ENCODE results near the gene PIN1. TPM values are rescaled to one million over a fixed set of nuclear protein-coding genes. Genes with fewer than 3 reads are reported as not detected.

Gene PIN1
- total and polyA plus RNA-seq, 9 donors, result 6.3 to 94.2 (median 61.0) TPM

- H3K9me3 ChIP-seq, result no peaks in the 10 kb centered on the region
- H3K4me3 ChIP-seq, result no peak overlapping the region
- no peaks in the 10 kb centered on the region for H3K27me3 ChIP-seq
- DNase-seq, result no peak
- TF ChIP-seq POLR2A (IDR thresholded peaks at IDR 0.05), result no peak
- TF ChIP-seq EP300 (IDR thresholded peaks at IDR 0.05), result no peak
- TF ChIP-seq CTCF (IDR thresholded peaks at IDR 0.05), result no peak
- no peak overlapping the region for H3K27ac ChIP-seq
- WGBS, 3 donors, result 61 to 83% (median 78%) methylated on average over 6 of the region's 6 CpGs
- intact Hi-C loops (cut with DNase I), result no loop called here
- no peaks in the 10 kb centered on the region for H3K36me3 ChIP-seq
- H3K4me1 ChIP-seq (ENCODE audit: insufficient read depth), result no peaks in the 10 kb centered on the region
Observed at GRCh38 chr19:9891609-9892373, 56.7 kb downstream of the PIN1 start.

Small RNA genes lying within 50 kb of the gene (small RNA-seq; reads per million reads assigned to genes)
- gene RF00156, result not detected

Other genes starting within 250 kb of the PIN1 start
- 10 to 100 TPM; 30.9 to 48.3 (median 39.5) TPM for gene ZNF561, start 214.1 kb upstream of the PIN1 start, total RNA-seq
- gene ZNF561, start 214.1 kb upstream of the PIN1 start, polyA plus RNA-seq, result 10 to 100 TPM; 27.1 to 38.5 TPM
- gene ZNF562, start 160.2 kb upstream of the PIN1 start, total RNA-seq, result 10 to 100 TPM; 26.0 to 54.6 (median 36.2) TPM
- gene ZNF562, start 160.2 kb upstream of the PIN1 start, polyA plus RNA-seq, result 10 to 100 TPM in 1 of 2 donors, 1 to 10 TPM in 1; 8.1 to 12.2 TPM
- gene ZNF846, start 66.6 kb upstream of the PIN1 start, total RNA-seq, result 10 to 100 TPM; 12.6 to 31.0 (median 21.0) TPM
- 10 to 100 TPM; 10.6 to 20.3 TPM for gene ZNF846, start 66.6 kb upstream of the PIN1 start, polyA plus RNA-seq
- gene FBXL12, start 16.2 kb upstream of the PIN1 start, total RNA-seq, result 10 to 100 TPM; 22.3 to 34.4 (median 27.7) TPM
- 10 to 100 TPM; 18.3 to 24.0 TPM for gene FBXL12, start 16.2 kb upstream of the PIN1 start, polyA plus RNA-seq
- gene UBL5, start 7.4 kb upstream of the PIN1 start, total RNA-seq, result 100 to 1,000 TPM; 217 to 412 (median 255) TPM
- gene UBL5, start 7.4 kb upstream of the PIN1 start, polyA plus RNA-seq, result 100 to 1,000 TPM; 315 to 492 TPM
- 10 to 100 TPM in 5 of 7 donors, 1 to 10 TPM in 2; 3.9 to 19.3 (median 13.2) TPM for gene OLFM2, start 101.2 kb downstream of the PIN1 start, total RNA-seq
- 1 to 10 TPM; 4.0 to 7.1 TPM for gene OLFM2, start 101.2 kb downstream of the PIN1 start, polyA plus RNA-seq
- gene COL5A3, start 175.2 kb downstream of the PIN1 start, total RNA-seq, result 1 to 10 TPM; 1.7 to 9.0 (median 4.4) TPM
- gene COL5A3, start 175.2 kb downstream of the PIN1 start, polyA plus RNA-seq, result 1 to 10 TPM; 1.5 to 6.7 TPM
- not detected for gene RDH8, start 178.2 kb downstream of the PIN1 start, total RNA-seq
- not detected for gene RDH8, start 178.2 kb downstream of the PIN1 start, polyA plus RNA-seq